GM23338 (cell line): Measurements from ENCODE around the gene SERPINB12. TPM values are rescaled to one million over a fixed set of nuclear protein-coding genes. Genes with fewer than 3 reads are reported as not detected.

Experiments
- ATAC-seq: fragments of 200-7000 bp; cut with Tn5 transposase; 3 replicates; pipeline ENCODE4 v1.9.1; 2020
- DNase-seq: peaks from one replicate; pipeline ENCODE4 v3.0.0-alpha.2; 2015; ENCODE audit warnings: low spot score
- H2AFZ ChIP-seq: fragments of 200-600 bp; sonication (generic); 2 replicates; pipeline ENCODE4 v1.8.0; 2016; ENCODE audit warnings: antibody characterized with exemption, mild to moderate bottlenecking, moderate library complexity
- H3F3A ChIP-seq: fragments of 200-600 bp; sonication (generic); replicated peaks from 2 replicates; pipeline ENCODE4 v1.8.0; 2017; ENCODE audit warnings: antibody characterized with exemption, mixed run types, low read depth
- H3K27ac ChIP-seq: fragments of 200-600 bp; sonication (generic); 2 replicates; pipeline ENCODE4 v1.6.1; 2016; ENCODE audit warnings: low read depth
- H3K27me3 ChIP-seq: fragments of 200-600 bp; sonication (generic); 2 replicates; pipeline ENCODE4 v1.8.0; 2016; ENCODE audit warnings: mild to moderate bottlenecking, mixed run types, moderate library complexity; ENCODE audit not compliant: insufficient read depth
- H3K36me3 ChIP-seq: fragments of 200-600 bp; sonication (generic); 2 replicates; pipeline ENCODE4 v1.8.0; 2016; ENCODE audit warnings: mild to moderate bottlenecking; ENCODE audit not compliant: insufficient read depth
- H3K4me1 ChIP-seq: fragments of 200-600 bp; sonication (generic); 2 replicates; pipeline ENCODE4 v1.8.0; 2016; ENCODE audit warnings: mild to moderate bottlenecking, moderate library complexity; ENCODE audit not compliant: insufficient read depth
- H3K4me2 ChIP-seq: fragments of 200-600 bp; sonication (generic); 2 replicates; pipeline ENCODE4 v1.7.1; 2017; ENCODE audit warnings: mixed run types
- H3K4me3 ChIP-seq: fragments of 200-600 bp; sonication (generic); 2 replicates; pipeline ENCODE4 v1.6.1; 2016; ENCODE audit warnings: mixed run types
- H3K79me2 ChIP-seq: fragments of 200-600 bp; sonication (generic); replicated peaks from 2 replicates; pipeline ENCODE4 v1.8.0; 2017; ENCODE audit warnings: mild to moderate bottlenecking; ENCODE audit not compliant: insufficient read depth
- H3K9me2 ChIP-seq: fragments of 200-600 bp; sonication (generic); 2 replicates; pipeline ENCODE4 v1.8.0; 2017; ENCODE audit not compliant: insufficient read depth
- H4K20me1 ChIP-seq: fragments of 200-600 bp; sonication (generic); replicated peaks from 2 replicates; pipeline ENCODE4 v1.8.0; 2017; ENCODE audit warnings: mild to moderate bottlenecking; ENCODE audit not compliant: insufficient read depth
- H3K27ac Mint-ChIP-seq: 2 replicates; pipeline ENCODE4 v1.8.0; 2020; ENCODE audit warnings: inconsistent platforms, mild to moderate bottlenecking, moderate library complexity, mixed read lengths
- H3K27me3 Mint-ChIP-seq: 3 replicates; pipeline ENCODE4 v1.8.0; 2022; ENCODE audit warnings: low read depth, mild to moderate bottlenecking, moderate library complexity, mixed read lengths, inconsistent platforms; ENCODE audit not compliant: insufficient read depth, poor library complexity
- H3K36me3 Mint-ChIP-seq: 3 replicates; pipeline ENCODE4 v1.8.0; 2021; ENCODE audit warnings: low read depth, mild to moderate bottlenecking, inconsistent platforms, moderate library complexity, mixed read lengths
- H3K4me1 Mint-ChIP-seq: 3 replicates; pipeline ENCODE4 v1.8.0; 2020; ENCODE audit warnings: mild to moderate bottlenecking, inconsistent platforms, mixed read lengths
- H3K4me3 Mint-ChIP-seq: 3 replicates; pipeline ENCODE4 v1.8.0; 2021; ENCODE audit warnings: moderate library complexity, mild to moderate bottlenecking, inconsistent platforms, mixed read lengths
- H3K9me3 Mint-ChIP-seq: 3 replicates; pipeline ENCODE4 v1.8.0; 2020; ENCODE audit warnings: moderate library complexity, mild to moderate bottlenecking, inconsistent platforms, mixed read lengths
- CREB1 ChIP-seq: fragments of 250-450 bp; sonication (Bioruptor Pico); IDR thresholded peaks from 2 replicates; pipeline ENCODE4 v1.5.0; 2020; ENCODE audit warnings: low read depth, mild to moderate bottlenecking, moderate library complexity
- CTCF ChIP-seq, 2 experiments: fragments of 200-600 bp in 1 of 2; sonication (generic) in 1 of 2; conservative IDR thresholded peaks; 2 replicates each; pipeline versions ENCODE4 v1.5.1 to v1.6.1; 2016 to 2017; ENCODE audit warnings: antibody characterized with exemption in 2 of 2, low read depth in 2 of 2, mild to moderate bottlenecking in 2 of 2, moderate library complexity in 1 of 2
- ETS1 ChIP-seq: IDR thresholded peaks from 2 replicates; pipeline ENCODE4 v1.6.1; 2016; ENCODE audit warnings: antibody characterized with exemption
- EZH2 ChIP-seq: fragments of 200-600 bp; sonication (generic); IDR thresholded peaks from one replicate; pipeline ENCODE4 v1.8.0; 2017; ENCODE audit warnings: antibody characterized with exemption, mild to moderate bottlenecking, low read depth; ENCODE audit not compliant: unreplicated experiment
- EZH2phosphoT487 ChIP-seq: fragments of 200-600 bp; sonication (generic); IDR thresholded peaks from one replicate; pipeline ENCODE4 v1.8.1; 2018; ENCODE audit warnings: antibody characterized with exemption; ENCODE audit not compliant: unreplicated experiment
- JUNB ChIP-seq: IDR thresholded peaks from one replicate; pipeline ENCODE4 v1.6.1; 2016; ENCODE audit warnings: antibody characterized with exemption; ENCODE audit not compliant: unreplicated experiment
- NANOG ChIP-seq: IDR thresholded peaks from 2 replicates; pipeline ENCODE4 v1.6.1; 2016; ENCODE audit warnings: antibody characterized with exemption, borderline replicate concordance
- POLR2AphosphoS5 ChIP-seq: IDR thresholded peaks from 2 replicates; pipeline ENCODE4 v1.6.1; 2016; ENCODE audit warnings: antibody characterized with exemption, low read depth
- REST ChIP-seq: IDR thresholded peaks from one replicate; pipeline ENCODE4 v1.6.1; 2018; ENCODE audit warnings: antibody characterized with exemption; ENCODE audit not compliant: unreplicated experiment
- STAT1 ChIP-seq: IDR thresholded peaks from one replicate; pipeline ENCODE4 v1.6.1; 2016; ENCODE audit warnings: antibody characterized with exemption; ENCODE audit not compliant: unreplicated experiment
- ZNF114 ChIP-seq: fragments of 250-450 bp; sonication (Bioruptor Pico); IDR thresholded peaks from 2 replicates; pipeline ENCODE4 v1.5.0; 2020; ENCODE audit warnings: mild to moderate bottlenecking, moderate library complexity
- ZNF331 ChIP-seq: fragments of 250-450 bp; sonication (Bioruptor Pico); IDR thresholded peaks from 2 replicates; pipeline ENCODE4 v1.5.0; 2020; ENCODE audit warnings: low read depth, mild to moderate bottlenecking, moderate library complexity
- ZNF462 ChIP-seq: fragments of 250-450 bp; sonication (Bioruptor Pico); IDR thresholded peaks from 2 replicates; pipeline ENCODE4 v1.5.0; 2020; ENCODE audit warnings: mild to moderate bottlenecking, moderate library complexity
- polyA plus RNA-seq: library from polyadenylated mRNA; unstranded; fragments of >200 nt; fragmentation: Nextera tagmentation; extraction: Ambion mirVana; gene quantifications from 2 replicates; pipeline ENCODE4 v1.2.1, GENCODE V29; 2016
- total RNA-seq: library from RNA; depleted of rRNA; stranded (reverse); fragments of >200 nt; shearing (Covaris generic); gene quantifications from 2 replicates; pipeline ENCODE4 v1.2.3, GENCODE V29; 2014

Gene SERPINB12
- total and polyA plus RNA-seq, 2 experiments from 2014 or later = not detected

- H3K4me1 ChIP-seq = no peaks in the 10 kb centered on the region
- no peak overlapping the region for H2AFZ ChIP-seq
- H3K79me2 ChIP-seq = no peaks in the 10 kb centered on the region
- Mint-ChIP-seq H3K4me1 (no peaks in the 10 kb centered on the region), H3K9me3 (no peaks in the 10 kb centered on the region), H3K36me3 (no peaks in the 10 kb centered on the region), H3K27me3 (peaks cover 5% of the 10 kb centered on the region), H3K4me3 (no peak overlapping the region), H3K27ac (no peak overlapping the region)
- no peaks in the 10 kb centered on the region for H4K20me1 ChIP-seq
- no peaks in the 10 kb centered on the region for H3F3A ChIP-seq
- ATAC-seq (no peak), DNase-seq (no peak)
- H3K4me3 ChIP-seq = no peak overlapping the region
- H3K4me2 ChIP-seq = no peak overlapping the region
- H3K9me2 ChIP-seq = no peaks in the 10 kb centered on the region; the same call in 1 of the 2 replicates
- H3K36me3 ChIP-seq = no peaks in the 10 kb centered on the region
- H3K27ac ChIP-seq = no peak overlapping the region
- TF ChIP-seq REST = no peak
- no peak for TF ChIP-seq ZNF462
- TF ChIP-seq STAT1 = no peak
- TF ChIP-seq ZNF114 (CRISPR knock-in tag) = no peak
- TF ChIP-seq ETS1 = no peak
- TF ChIP-seq EZH2 = no peak
- no peak for TF ChIP-seq ZNF331
- TF ChIP-seq NANOG = no peak
- no peak for TF ChIP-seq CTCF (conservative IDR thresholded peaks at IDR 0.05; ENCODE audit: low read depth in 2 of 2)
- TF ChIP-seq EZH2phosphoT487 = no peak
- no peak for TF ChIP-seq CREB1 (CRISPR knock-in tag)
- TF ChIP-seq POLR2AphosphoS5 = no peak
- no peak for TF ChIP-seq JUNB
- no peaks in the 10 kb centered on the region for H3K27me3 ChIP-seq
Measured at GRCh38 chr18:63590966-63591695, 49.0 kb downstream of the SERPINB12 start.
